ENCODE data around the gene HAPLN3. TPM values are rescaled to one million over a fixed set of nuclear protein-coding genes. Genes with fewer than 3 reads are reported as not detected.

Gene HAPLN3
- total and polyA plus RNA-seq, 2 of the 4 experiments (the other 2 are of a cell fraction) = 5.9 to 28.6 TPM

DNA sequence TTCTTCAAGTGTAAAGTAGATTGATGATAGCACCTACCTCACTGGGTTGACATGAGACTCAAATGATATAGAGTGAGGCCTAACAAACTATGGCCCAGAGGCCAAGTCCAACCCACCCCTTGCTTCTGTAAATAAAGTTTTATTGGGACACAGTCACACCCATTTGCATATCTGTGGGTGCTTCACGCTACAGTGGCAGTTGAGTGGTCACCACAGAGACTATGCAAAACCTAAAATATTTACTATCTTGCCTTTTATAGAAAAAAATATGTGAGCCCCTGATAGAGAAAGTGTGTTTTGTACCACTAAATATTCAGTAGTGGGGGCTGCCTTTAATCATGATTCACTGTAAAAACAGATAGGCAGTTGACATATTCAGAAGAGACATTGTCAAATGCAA, 54.1 kb downstream of the HAPLN3 start:
- WGBS, 2 experiments (ENCODE audit: extremely low coverage in 2 of 2, insufficient read length in 1 of 2) = no CpG with 5 or more reads among the region's 1 CpG
- H3K36me3 ChIP-seq (ENCODE audit: control insufficient read depth, insufficient read depth, low read length) = no peaks in the 10 kb centered on the region
- no peak overlapping the region for H2BK120ac ChIP-seq (ENCODE audit: low read depth, low read length)
- H3K4ac ChIP-seq (ENCODE audit: low read depth, low read length) = no peak overlapping the region
- no peak overlapping the region for H3K23ac ChIP-seq (ENCODE audit: low read depth, low read length)
- dilution Hi-C loops (cut with HindIII; ENCODE audit: low sequenced_read_pairs, unreplicated experiment) = no loop called here
- H4K20me1 ChIP-seq (ENCODE audit: insufficient read depth, low read length) = no peaks in the 10 kb centered on the region
- no peaks in the 10 kb centered on the region for H3K4me1 ChIP-seq (ENCODE audit: control insufficient read depth, insufficient read depth, low read length)
- ATAC-seq (ENCODE audit: low read depth) (no peak), DNase-seq (no peak)
- H4K5ac ChIP-seq (ENCODE audit: low read depth, low read length) = no peak overlapping the region
- no peak overlapping the region for H3K56ac ChIP-seq (ENCODE audit: extremely low read depth, insufficient read depth, low read length)
- no peaks in the 10 kb centered on the region for H3K9me3 ChIP-seq (ENCODE audit: control insufficient read depth, insufficient read depth, low read length)
- H3K9me1 ChIP-seq (ENCODE audit: insufficient read depth, low read length) = no peaks in the 10 kb centered on the region
- no peaks in the 10 kb centered on the region for H3K79me1 ChIP-seq (ENCODE audit: low read depth in 1 of 2, low read length in 2 of 2)
- no TSS peak for BruUV-seq (replicated peaks)
- no peak overlapping the region for H2AK9ac ChIP-seq (replicated peaks; ENCODE audit: low read depth, low read length, poor library complexity)
- H3K4me3 ChIP-seq (ENCODE audit: insufficient read depth, low read depth, low read length) = no peak overlapping the region
- H3K9ac ChIP-seq (ENCODE audit: low read depth, low read length) = no peak overlapping the region
- no peak overlapping the region for H4K91ac ChIP-seq (ENCODE audit: insufficient read depth, low read depth, low read length)
- H3K14ac ChIP-seq (replicated peaks; ENCODE audit: low read depth, low read length) = no peak overlapping the region
- ChIA-PET POLR2A (ENCODE audit: unreplicated experiment) (no interaction called here), CTCF (no interaction called here)
- H3K27me3 ChIP-seq (ENCODE audit: control insufficient read depth, insufficient read depth, low read length) = peaks cover 9% of the 10 kb centered on the region
- no peak overlapping the region for H3K18ac ChIP-seq (ENCODE audit: low read depth, low read length)
- no peak overlapping the region for H2AFZ ChIP-seq (replicated peaks; ENCODE audit: low read length, poor library complexity)
- no peak overlapping the region for H3K4me2 ChIP-seq (ENCODE audit: low read depth, low read length)
- H2AK5ac ChIP-seq (ENCODE audit: low read depth, low read length) = no peak overlapping the region
- no peak overlapping the region for H2BK5ac ChIP-seq (ENCODE audit: low read depth, low read length, poor library complexity, severe bottlenecking)
- H4K8ac ChIP-seq (ENCODE audit: low read depth in 2 of 2, low read length in 2 of 2) = no peak overlapping the region
- TF ChIP-seq CEBPB (IDR thresholded peaks at IDR 0.05; ENCODE audit: low read depth, low read length) = no peak
- TF ChIP-seq MXI1 (IDR thresholded peaks at IDR 0.05; ENCODE audit: borderline replicate concordance, low read depth, low read length) = no peak
- TF ChIP-seq RFX5 (IDR thresholded peaks at IDR 0.05; ENCODE audit: low read depth, low read length) = no peak
- TF ChIP-seq CHD1 (IDR thresholded peaks at IDR 0.05; ENCODE audit: low read depth, low read length) = no peak
- TF ChIP-seq ELK1 (IDR thresholded peaks at IDR 0.05; ENCODE audit: borderline replicate concordance, low read depth, low read length) = no peak
- TF ChIP-seq, protein P1, sequence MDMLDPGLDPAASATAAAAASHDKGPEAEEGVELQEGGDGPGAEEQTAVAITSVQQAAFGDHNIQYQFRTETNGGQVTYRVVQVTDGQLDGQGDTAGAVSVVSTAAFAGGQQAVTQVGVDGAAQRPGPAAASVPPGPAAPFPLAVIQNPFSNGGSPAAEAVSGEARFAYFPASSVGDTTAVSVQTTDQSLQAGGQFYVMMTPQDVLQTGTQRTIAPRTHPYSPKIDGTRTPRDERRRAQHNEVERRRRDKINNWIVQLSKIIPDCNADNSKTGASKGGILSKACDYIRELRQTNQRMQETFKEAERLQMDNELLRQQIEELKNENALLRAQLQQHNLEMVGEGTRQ (IDR thresholded peaks at IDR 0.05; ENCODE audit: low read depth, low read length) = no peak
- no peak for TF ChIP-seq FOS (IDR thresholded peaks at IDR 0.05; ENCODE audit: low read depth, low read length)
- no peak for TF ChIP-seq BHLHE40 (IDR thresholded peaks at IDR 0.05; ENCODE audit: low read depth, low read length)
- TF ChIP-seq, protein P2, sequence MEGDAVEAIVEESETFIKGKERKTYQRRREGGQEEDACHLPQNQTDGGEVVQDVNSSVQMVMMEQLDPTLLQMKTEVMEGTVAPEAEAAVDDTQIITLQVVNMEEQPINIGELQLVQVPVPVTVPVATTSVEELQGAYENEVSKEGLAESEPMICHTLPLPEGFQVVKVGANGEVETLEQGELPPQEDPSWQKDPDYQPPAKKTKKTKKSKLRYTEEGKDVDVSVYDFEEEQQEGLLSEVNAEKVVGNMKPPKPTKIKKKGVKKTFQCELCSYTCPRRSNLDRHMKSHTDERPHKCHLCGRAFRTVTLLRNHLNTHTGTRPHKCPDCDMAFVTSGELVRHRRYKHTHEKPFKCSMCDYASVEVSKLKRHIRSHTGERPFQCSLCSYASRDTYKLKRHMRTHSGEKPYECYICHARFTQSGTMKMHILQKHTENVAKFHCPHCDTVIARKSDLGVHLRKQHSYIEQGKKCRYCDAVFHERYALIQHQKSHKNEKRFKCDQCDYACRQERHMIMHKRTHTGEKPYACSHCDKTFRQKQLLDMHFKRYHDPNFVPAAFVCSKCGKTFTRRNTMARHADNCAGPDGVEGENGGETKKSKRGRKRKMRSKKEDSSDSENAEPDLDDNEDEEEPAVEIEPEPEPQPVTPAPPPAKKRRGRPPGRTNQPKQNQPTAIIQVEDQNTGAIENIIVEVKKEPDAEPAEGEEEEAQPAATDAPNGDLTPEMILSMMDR (conservative IDR thresholded peaks at IDR 0.05; ENCODE audit: low read depth, low read length) = no peak
- intact Hi-C loops (cut with micrococcal nuclease) = no loop called here
- no peak overlapping the region for H2BK20ac ChIP-seq (ENCODE audit: low read depth, low read length)
- in situ Hi-C loops (cut with MboI; ENCODE audit: low sequenced_read_pairs) = loop anchor here (25.0 kb wide), 2 partner anchors 179 to 354 kb away; no protein-coding TSS in a partner anchor
- H2BK15ac ChIP-seq (ENCODE audit: low read depth, low read length) = no peak overlapping the region
- H3K27ac ChIP-seq (ENCODE audit: insufficient read depth, low read length) = no peak overlapping the region

Data from IMR-90 (cell line).